Suppressor macrophage (primary cell): ENCODE results near the gene LIPC.

Source experiments
- DNase-seq, 4 experiments: peaks; one replicate each; pipeline ENCODE4 v3.0.0-alpha.2; 2020 to 2022

The LIPC gene

GRCh38 chr15:58538225-58538727 is 106.5 kb downstream of the LIPC start:
- DNase-seq = no peak

GRCh38 chr15:58538901-58539300 is 107.1 kb downstream of the LIPC start:
- no peak for DNase-seq

- no peak for DNase-seq
Measured at GRCh38 chr15:58539548-58539947, 107.8 kb downstream of the LIPC start.

- DNase-seq = no peak
Measured at GRCh38 chr15:58541410-58542087, 109.8 kb downstream of the LIPC start.

GRCh38 chr15:58543664-58544335 is 112.0 kb downstream of the LIPC start:
- DNase-seq = peak in 3 of 4 experiments; percentile 57 to 67 (median 66)

- DNase-seq = no peak
Measured at GRCh38 chr15:58544756-58545155, 113.0 kb downstream of the LIPC start.

- DNase-seq = no peak
Measured at GRCh38 chr15:58545307-58546065, 113.7 kb downstream of the LIPC start.

- DNase-seq = no peak
Measured at GRCh38 chr15:58546066-58546591, 114.3 kb downstream of the LIPC start.

- peak in 3 of 4 experiments; percentile 41 to 71 (median 41) for DNase-seq
Measured at GRCh38 chr15:58546635-58547627, 115.1 kb downstream of the LIPC start.

- no peak for DNase-seq
Measured at GRCh38 chr15:58547628-58548307, 116.0 kb downstream of the LIPC start.

- DNase-seq = no peak
Measured at GRCh38 chr15:58548308-58549012, 116.7 kb downstream of the LIPC start.

- DNase-seq = no peak
Measured at GRCh38 chr15:58549013-58549784, 117.4 kb downstream of the LIPC start.

GRCh38 chr15:58549785-58550074 is 117.9 kb downstream of the LIPC start:
- no peak for DNase-seq

- DNase-seq = no peak
Measured at GRCh38 chr15:58551084-58551763, 119.4 kb downstream of the LIPC start.

- peak; percentile 72 to 88 (median 78) for DNase-seq
Measured at GRCh38 chr15:58551764-58552504, 120.1 kb downstream of the LIPC start.

- no peak for DNase-seq
Measured at GRCh38 chr15:58552505-58553364, 120.9 kb downstream of the LIPC start.

GRCh38 chr15:58553365-58553918 is 121.7 kb downstream of the LIPC start:
- no peak for DNase-seq
